ENCODE data around the gene ACSF3. TPM values are rescaled to one million over a fixed set of nuclear protein-coding genes. Genes with fewer than 3 reads are reported as not detected.
A peak's percentile ranks its signal among the peaks of the same experiment; 100 is the strongest.

Gene ACSF3
- total and polyA plus RNA-seq, 4 experiments from 2014 or later, result 30.4 to 71.2 (median 50.0) TPM

- Histone ChIP-seq H3K27ac (ENCODE audit: low read depth, low read length) (no peak overlapping the region), H3K4me3 (ENCODE audit: low read length in 2 of 2) (no peak overlapping the region), H3K36me3 (ENCODE audit: insufficient read depth, low read length) (peaks cover 49% of the 10 kb centered on the region), H3K9me3 (ENCODE audit: control insufficient read depth in 1 of 2, low read length in 2 of 2) (no peaks in the 10 kb centered on the region), H3K27me3 (ENCODE audit: insufficient read depth, low read length) (no peaks in the 10 kb centered on the region), H3K4me1 (ENCODE audit: insufficient read depth, low read length) (peaks cover 2% of the 10 kb centered on the region)
- ChIA-PET CTCF (ENCODE audit: partially characterized antibody) (no interaction called here), POLR2A (ENCODE audit: partially characterized antibody) (interaction anchor here (1.3 kb wide), 1 partner anchor 13 kb away, joined by 3 read pairs; the partner anchor contains the start of gene ACSF3)
- Mint-ChIP-seq H3K4me1 (peaks cover 5 to 18% (median 6%) of the 10 kb centered on the region in 4 donors), H3K4me3 (peak overlapping the region in 1 of 8 donors; percentile 42), H3K9me3 (no peaks in the 10 kb centered on the region), H3K36me3 (peaks cover 43 to 64% of the 10 kb centered on the region in 2 donors), H3K27ac (peak overlapping the region in 2 of 7 donors; percentile 80 to 84), H3K27me3 (no peaks in the 10 kb centered on the region)
- DNase-seq, result no peak
- intact Hi-C loops (cut with micrococcal nuclease), result no loop called here
Measured at GRCh38 chr16:89106533-89107202, 13.0 kb downstream of the ACSF3 start.

GRCh38 chr16:89107203-89107582, 13.5 kb downstream of the ACSF3 start:
- ChIA-PET CTCF (ENCODE audit: partially characterized antibody) (no interaction called here), POLR2A (ENCODE audit: partially characterized antibody) (no interaction called here)
- H3K4me3 ChIP-seq (ENCODE audit: low read length in 2 of 2), result no peak overlapping the region
- no peaks in the 10 kb centered on the region for H3K4me1 ChIP-seq (ENCODE audit: insufficient read depth, low read length)
- H3K9me3 Mint-ChIP-seq, result no peaks in the 10 kb centered on the region
- peaks cover 41 to 63% of the 10 kb centered on the region in 2 donors for H3K36me3 Mint-ChIP-seq
- H3K9me3 ChIP-seq (ENCODE audit: control insufficient read depth in 1 of 2, low read length in 2 of 2), result no peaks in the 10 kb centered on the region
- DNase-seq, result no peak
- no peaks in the 10 kb centered on the region for H3K27me3 Mint-ChIP-seq
- peak overlapping the region in 4 of 7 donors; percentile 36 to 62 (median 52) for H3K27ac Mint-ChIP-seq
- H3K36me3 ChIP-seq (ENCODE audit: insufficient read depth, low read length), result peaks cover 49% of the 10 kb centered on the region
- H3K27me3 ChIP-seq (ENCODE audit: insufficient read depth, low read length), result no peaks in the 10 kb centered on the region
- no peak overlapping the region for H3K4me3 Mint-ChIP-seq
- H3K4me1 Mint-ChIP-seq, result peaks cover 5 to 14% (median 6%) of the 10 kb centered on the region in 4 donors
- no peak overlapping the region for H3K27ac ChIP-seq (ENCODE audit: low read depth, low read length)
- intact Hi-C loops (cut with micrococcal nuclease), result no loop called here

DNA sequence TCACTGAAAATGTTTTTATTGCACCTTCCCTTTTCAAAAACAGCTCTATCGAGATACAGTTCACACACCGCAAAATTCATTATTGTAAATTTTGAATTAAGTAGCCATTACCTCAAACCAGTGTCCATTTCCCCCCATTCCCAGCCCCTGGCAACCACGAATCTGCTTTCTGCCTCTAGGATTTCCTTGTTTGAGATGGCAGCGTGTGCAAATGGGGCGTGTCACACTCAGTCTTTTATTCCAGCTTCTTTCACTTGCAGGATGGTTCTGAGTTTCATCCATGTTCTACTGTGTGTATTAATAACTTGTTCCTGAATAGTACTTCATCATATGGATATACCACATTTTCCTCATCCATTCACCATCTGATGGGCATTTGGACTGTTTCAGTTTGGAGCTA, 14.8 kb downstream of the ACSF3 start:
- H3K4me3 ChIP-seq (ENCODE audit: low read length in 2 of 2), result no peak overlapping the region
- Mint-ChIP-seq H3K4me1 (peaks cover 4 to 8% (median 6%) of the 10 kb centered on the region in 4 donors), H3K9me3 (no peaks in the 10 kb centered on the region), H3K27me3 (no peaks in the 10 kb centered on the region), H3K36me3 (peaks cover 32 to 55% of the 10 kb centered on the region in 2 donors), H3K4me3 (no peak overlapping the region), H3K27ac (peak overlapping the region in 3 of 7 donors; percentile 12 to 80 (median 45))
- intact Hi-C loops (cut with micrococcal nuclease), result no loop called here
- H3K36me3 ChIP-seq (ENCODE audit: insufficient read depth, low read length), result peaks cover 45% of the 10 kb centered on the region
- ChIA-PET CTCF (ENCODE audit: partially characterized antibody) (no interaction called here), POLR2A (ENCODE audit: partially characterized antibody) (interaction anchor here (1.0 kb wide), 1 partner anchor 11 kb away, joined by 3 read pairs; no protein-coding TSS in a partner anchor)
- H3K9me3 ChIP-seq (ENCODE audit: control insufficient read depth in 1 of 2, low read length in 2 of 2), result no peaks in the 10 kb centered on the region
- H3K27me3 ChIP-seq (ENCODE audit: insufficient read depth, low read length), result no peaks in the 10 kb centered on the region
- DNase-seq, result no peak
- peaks cover 10% of the 10 kb centered on the region for H3K4me1 ChIP-seq (ENCODE audit: insufficient read depth, low read length)
- H3K27ac ChIP-seq (ENCODE audit: low read depth, low read length), result no peak overlapping the region

DNA sequence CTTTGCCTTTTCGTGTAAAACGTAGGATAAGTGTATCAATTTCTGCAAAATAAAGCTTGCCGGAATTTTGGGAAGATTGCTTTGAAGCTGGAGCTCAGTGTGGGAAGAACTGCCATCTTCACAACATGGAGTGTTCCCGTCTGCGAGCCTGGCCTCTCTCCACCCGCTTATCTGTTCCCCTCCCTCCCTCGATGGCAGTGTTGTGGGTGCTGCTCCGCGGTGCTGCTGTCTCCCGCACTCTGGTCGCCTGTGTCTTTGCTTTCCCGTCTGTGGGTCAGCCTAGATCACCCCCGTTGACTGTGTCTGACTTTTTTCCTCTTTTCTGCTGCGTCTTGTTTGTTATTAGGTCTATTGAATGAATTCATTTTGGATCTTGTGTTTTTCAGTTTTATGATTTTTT, 17.0 kb downstream of the ACSF3 start:
- Mint-ChIP-seq H3K27me3 (no peaks in the 10 kb centered on the region), H3K36me3 (peaks cover 36 to 45% of the 10 kb centered on the region in 2 donors), H3K4me1 (peaks cover 18 to 25% (median 24%) of the 10 kb centered on the region in 4 donors), H3K4me3 (no peak overlapping the region), H3K9me3 (no peaks in the 10 kb centered on the region), H3K27ac (no peak overlapping the region)
- no peaks in the 10 kb centered on the region for H3K9me3 ChIP-seq (ENCODE audit: control insufficient read depth in 1 of 2, low read length in 2 of 2)
- H3K4me3 ChIP-seq (ENCODE audit: low read length in 2 of 2), result no peak overlapping the region
- intact Hi-C loops (cut with micrococcal nuclease), result no loop called here
- DNase-seq, result no peak
- peaks cover 29% of the 10 kb centered on the region for H3K4me1 ChIP-seq (ENCODE audit: insufficient read depth, low read length)
- no peak overlapping the region for H3K27ac ChIP-seq (ENCODE audit: low read depth, low read length)
- ChIA-PET CTCF (ENCODE audit: partially characterized antibody) (no interaction called here), POLR2A (ENCODE audit: partially characterized antibody) (interaction anchor here (1.3 kb wide), 1 partner anchor 17 kb away, joined by 3 read pairs; the partner anchor contains the start of gene ACSF3)
- H3K27me3 ChIP-seq (ENCODE audit: insufficient read depth, low read length), result no peaks in the 10 kb centered on the region
- peaks cover 29% of the 10 kb centered on the region for H3K36me3 ChIP-seq (ENCODE audit: insufficient read depth, low read length)

DNA sequence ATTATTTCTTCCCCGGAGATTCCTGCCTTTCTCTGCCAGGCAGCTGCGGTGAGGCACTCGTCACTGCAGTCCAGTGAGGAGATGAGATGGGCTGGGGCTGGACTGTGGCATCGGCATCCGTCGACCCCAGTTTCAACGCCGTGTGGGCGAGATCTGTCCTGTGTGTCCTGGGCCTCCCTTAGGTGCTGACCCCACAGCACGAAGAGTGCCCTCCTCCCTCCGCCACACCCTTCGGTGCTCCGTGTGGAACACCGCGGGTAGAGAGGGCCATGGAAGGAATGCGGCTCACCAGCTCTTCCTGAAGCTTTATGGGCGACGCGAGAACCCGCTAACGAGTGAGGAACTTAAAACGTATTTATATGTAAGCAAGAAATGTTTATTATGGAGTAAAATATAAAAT, 17.6 kb downstream of the ACSF3 start:
- H3K4me1 ChIP-seq (ENCODE audit: insufficient read depth, low read length), result peaks cover 35% of the 10 kb centered on the region
- ChIA-PET CTCF (ENCODE audit: partially characterized antibody) (no interaction called here), POLR2A (ENCODE audit: partially characterized antibody) (interaction anchor here (1.3 to 5.7 kb wide), 2 partner anchors 14 to 17 kb away, joined by 3 to 107 read pairs; partner anchors contain the start of gene ACSF3)
- peaks cover 25% of the 10 kb centered on the region for H3K36me3 ChIP-seq (ENCODE audit: insufficient read depth, low read length)
- H3K27me3 Mint-ChIP-seq, result no peaks in the 10 kb centered on the region
- H3K27me3 ChIP-seq (ENCODE audit: insufficient read depth, low read length), result no peaks in the 10 kb centered on the region
- no peak overlapping the region for H3K27ac ChIP-seq (ENCODE audit: low read depth, low read length)
- no peaks in the 10 kb centered on the region for H3K9me3 ChIP-seq (ENCODE audit: control insufficient read depth in 1 of 2, low read length in 2 of 2)
- H3K4me3 ChIP-seq (ENCODE audit: low read length in 2 of 2), result no peak overlapping the region
- peaks cover 40 to 46% of the 10 kb centered on the region in 2 donors for H3K36me3 Mint-ChIP-seq
- no peaks in the 10 kb centered on the region for H3K9me3 Mint-ChIP-seq
- H3K4me1 Mint-ChIP-seq, result peaks cover 23 to 31% (median 28%) of the 10 kb centered on the region in 4 donors
- intact Hi-C loops (cut with micrococcal nuclease), result no loop called here
- no peak overlapping the region for H3K27ac Mint-ChIP-seq
- DNase-seq, result no peak
- no peak overlapping the region for H3K4me3 Mint-ChIP-seq

DNA sequence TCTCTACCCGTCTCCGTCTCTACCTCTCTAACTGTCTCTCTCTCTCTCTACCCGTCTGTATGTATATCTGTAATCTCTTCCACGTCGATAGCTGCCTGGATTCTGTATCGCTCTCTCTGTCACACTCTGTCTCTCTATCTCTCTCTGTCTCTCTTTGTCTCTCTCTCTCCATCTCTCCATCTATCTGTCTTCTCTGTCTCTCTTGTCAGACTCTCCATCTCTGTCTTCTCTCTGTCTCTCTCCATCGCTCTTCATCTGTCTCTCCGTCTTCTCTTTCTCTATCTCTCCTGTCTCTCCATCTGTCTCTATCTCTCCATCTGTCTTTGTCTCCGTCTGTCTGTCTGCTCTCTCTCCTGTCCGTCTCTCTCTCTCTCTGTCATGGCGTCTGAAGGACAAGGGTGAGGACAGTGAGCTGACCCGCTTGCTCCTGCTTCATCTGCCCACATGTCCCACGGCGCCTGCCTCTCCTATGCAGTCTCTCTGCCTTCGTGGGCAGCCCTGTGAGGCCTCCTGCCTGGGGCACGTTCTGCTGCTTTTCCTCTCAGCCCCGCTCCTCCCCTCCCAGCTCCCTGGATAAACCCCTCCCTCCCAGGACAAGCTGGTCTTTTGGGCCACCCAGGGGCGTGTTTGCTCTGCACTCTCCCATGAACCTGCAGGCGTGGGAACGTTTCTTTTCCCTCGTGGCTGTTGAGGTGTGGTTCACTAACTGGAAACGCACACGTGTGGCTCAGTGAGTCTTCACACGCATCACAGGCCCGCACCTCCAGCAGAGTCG, 18.9 kb downstream of the ACSF3 start:
- H3K36me3 ChIP-seq (ENCODE audit: insufficient read depth, low read length), result peaks cover 33% of the 10 kb centered on the region
- ChIA-PET POLR2A (ENCODE audit: partially characterized antibody) (interaction anchor here (1.0 to 5.7 kb wide), 2 partner anchors 16 to 42 kb away, joined by 3 to 107 read pairs; partner anchors contain the start of gene ACSF3), CTCF (ENCODE audit: partially characterized antibody) (no interaction called here)
- Mint-ChIP-seq H3K4me3 (no peak overlapping the region), H3K9me3 (no peaks in the 10 kb centered on the region), H3K4me1 (peaks cover 25 to 39% (median 36%) of the 10 kb centered on the region in 4 donors), H3K36me3 (peaks cover 38 to 41% of the 10 kb centered on the region in 2 donors), H3K27ac (no peak overlapping the region), H3K27me3 (no peaks in the 10 kb centered on the region)
- H3K4me3 ChIP-seq (ENCODE audit: low read length in 2 of 2), result no peak overlapping the region
- H3K27ac ChIP-seq (ENCODE audit: low read depth, low read length), result peak overlapping the region; percentile 86
- no peak for DNase-seq
- no peaks in the 10 kb centered on the region for H3K9me3 ChIP-seq (ENCODE audit: control insufficient read depth in 1 of 2, low read length in 2 of 2)
- intact Hi-C loops (cut with micrococcal nuclease), result no loop called here
- H3K4me1 ChIP-seq (ENCODE audit: insufficient read depth, low read length), result peaks cover 46% of the 10 kb centered on the region
- no peaks in the 10 kb centered on the region for H3K27me3 ChIP-seq (ENCODE audit: insufficient read depth, low read length)

DNA sequence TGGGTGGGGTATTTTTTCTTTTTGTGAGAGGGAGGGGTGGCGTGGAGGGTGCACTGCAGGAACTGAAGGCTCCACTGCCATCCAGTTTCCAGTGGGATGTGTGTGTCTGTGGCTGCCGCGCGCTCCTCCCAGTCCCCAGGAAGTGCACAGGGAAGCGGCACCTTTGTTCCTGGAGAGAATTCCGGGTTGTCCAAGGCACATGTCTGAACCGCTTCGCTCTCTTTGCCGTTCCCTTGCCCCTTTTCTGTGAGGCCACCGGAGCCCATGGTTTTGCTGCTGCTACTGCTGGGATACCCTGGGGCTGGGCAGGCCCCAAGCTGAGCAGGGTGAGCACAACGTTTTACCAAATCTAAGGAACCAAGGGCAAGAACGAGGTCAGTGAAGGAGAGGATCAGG, 19.5 kb downstream of the ACSF3 start:
- intact Hi-C loops (cut with micrococcal nuclease), result no loop called here
- peak overlapping the region in 3 of 7 donors; percentile 41 to 76 (median 69) for H3K27ac Mint-ChIP-seq
- ChIA-PET POLR2A (ENCODE audit: partially characterized antibody) (interaction anchor here (1.0 to 5.7 kb wide), 2 partner anchors 16 to 41 kb away, joined by 3 to 107 read pairs; partner anchors contain the start of gene ACSF3), CTCF (ENCODE audit: partially characterized antibody) (no interaction called here)
- no peaks in the 10 kb centered on the region for H3K9me3 Mint-ChIP-seq
- no peaks in the 10 kb centered on the region for H3K27me3 ChIP-seq (ENCODE audit: insufficient read depth, low read length)
- H3K4me3 Mint-ChIP-seq, result peak overlapping the region in 3 of 8 donors; percentile 25 to 50 (median 31)
- H3K4me1 Mint-ChIP-seq, result peaks cover 25 to 42% (median 38%) of the 10 kb centered on the region in 4 donors
- H3K27me3 Mint-ChIP-seq, result no peaks in the 10 kb centered on the region
- peaks cover 36% of the 10 kb centered on the region for H3K36me3 ChIP-seq (ENCODE audit: insufficient read depth, low read length)
- no peaks in the 10 kb centered on the region for H3K9me3 ChIP-seq (ENCODE audit: control insufficient read depth in 1 of 2, low read length in 2 of 2)
- peak overlapping the region; percentile 86 for H3K27ac ChIP-seq (ENCODE audit: low read depth, low read length)
- no peak overlapping the region for H3K4me3 ChIP-seq (ENCODE audit: low read length in 2 of 2)
- DNase-seq, result no peak
- H3K4me1 ChIP-seq (ENCODE audit: insufficient read depth, low read length), result peaks cover 46% of the 10 kb centered on the region
- peaks cover 37 to 40% of the 10 kb centered on the region in 2 donors for H3K36me3 Mint-ChIP-seq

All from CD4-positive, alpha-beta memory T cell (primary cell).